HepG2 (cell line): Measurements from ENCODE around the gene CEP128. TPM values are rescaled to one million over a fixed set of nuclear protein-coding genes. Genes with fewer than 3 reads are reported as not detected.

Experiments used
- ARHGAP35 ChIP-seq: sonication (generic); formaldehyde crosslinking; IDR thresholded peaks from 2 replicates; pipeline ENCODE4 v1.9.0; 2022; ENCODE audit warnings: mild to moderate bottlenecking, inconsistent platforms, moderate library complexity, missing genetic modification reagents, borderline replicate concordance
- CC2D1A ChIP-seq: sonication (generic); formaldehyde crosslinking; IDR thresholded peaks from 2 replicates; pipeline ENCODE4 v1.8.1; 2023; ENCODE audit warnings: mild to moderate bottlenecking, missing genetic modification reagents
- DNMT3B ChIP-seq: conservative IDR thresholded peaks from 2 replicates; pipeline ENCODE4 v1.6.1; 2016; ENCODE audit warnings: missing biosample characterization, control low read depth
- EP300 ChIP-seq, 3 experiments: sonication (generic) in 1 of 3; formaldehyde crosslinking in 1 of 3; IDR thresholded peaks; 2 replicates each; pipeline versions ENCODE4 v1.5.1 to v1.6.1; 2011 to 2020; ENCODE audit warnings: low read depth in 2 of 3, low read length in 2 of 3, borderline replicate concordance in 1 of 3, improper control_type of control experiment in 1 of 3, mild to moderate bottlenecking in 1 of 3, missing genetic modification reagents in 1 of 3, moderate library complexity in 1 of 3
- ISX ChIP-seq: sonication (generic); formaldehyde crosslinking; conservative IDR thresholded peaks from 2 replicates; pipeline ENCODE4 v1.5.0; 2020; ENCODE audit warnings: missing genetic modification reagents
- REST ChIP-seq, 2 experiments: IDR thresholded peaks; 2 replicates each; pipeline ENCODE4 v1.6.1; 2011 to 2012; ENCODE audit warnings: low read length in 2 of 2, borderline replicate concordance in 1 of 2, low read depth in 1 of 2, mild to moderate bottlenecking in 1 of 2, moderate library complexity in 1 of 2
- ZBTB44 ChIP-seq: sonication (generic); formaldehyde crosslinking; IDR thresholded peaks from 2 replicates; pipeline ENCODE4 v1.4.0; 2020; ENCODE audit warnings: missing genetic modification reagents
- ZIK1 ChIP-seq: sonication (generic); formaldehyde crosslinking; IDR thresholded peaks from 2 replicates; pipeline ENCODE4 v1.5.0; 2020; ENCODE audit warnings: mild to moderate bottlenecking, low read depth, missing genetic modification reagents, borderline replicate concordance
- ZKSCAN8 ChIP-seq: IDR thresholded peaks from 2 replicates; pipeline ENCODE4 v1.6.1; 2016; ENCODE audit warnings: borderline replicate concordance, missing genetic modification reagents, missing compliant biosample characterization
- ZNF251 ChIP-seq: sonication (generic); formaldehyde crosslinking; IDR thresholded peaks from 2 replicates; pipeline ENCODE4 v1.9.0; 2021; ENCODE audit warnings: mild to moderate bottlenecking, missing genetic modification reagents
- ZNF44 ChIP-seq: sonication (generic); formaldehyde crosslinking; IDR thresholded peaks from 2 replicates; pipeline ENCODE4 v1.5.1; 2020; ENCODE audit warnings: mild to moderate bottlenecking, missing genetic modification reagents
- ZNF782 ChIP-seq: sonication (generic); formaldehyde crosslinking; IDR thresholded peaks from 2 replicates; pipeline ENCODE4 v1.4.0; 2020; ENCODE audit warnings: missing genetic modification reagents, mild to moderate bottlenecking, borderline replicate concordance
- polyA plus RNA-seq, 8 experiments: library from polyadenylated mRNA; depleted of rRNA in 3 of 8; stranded (reverse) in 7 of 8; unstranded in 1 of 8; fragments of >200 nt; fragmentation: Illumina TruSeq in 4 of 8; extraction: Trizol in 4 of 8; gene quantifications; 2 replicates each; pipeline versions ENCODE4 v1.2.1 to v1.2.3, GENCODE V29; 2011 to 2016; ENCODE audit warnings: low read depth in 4 of 8, missing spikeins in 1 of 8, mixed read lengths in 1 of 8; ENCODE audit not compliant: insufficient read depth in 1 of 8
- total RNA-seq, 5 experiments: library from RNA; depleted of rRNA; stranded (reverse); fragments of >200 nt; fragmentation: Illumina TruSeq; extraction: Trizol; gene quantifications; 2 replicates each; pipeline ENCODE4 v1.2.3, GENCODE V29; 2016; ENCODE audit warnings: low read depth in 1 of 5
- TF ChIP-seq, protein P1 (sequence below): sonication (generic); formaldehyde crosslinking; IDR thresholded peaks from 2 replicates; pipeline ENCODE4 v1.8.0; 2022; ENCODE audit warnings: missing genetic modification reagents, mild to moderate bottlenecking, borderline replicate concordance
- TF ChIP-seq, protein P2 (sequence below): IDR thresholded peaks from 2 replicates; pipeline ENCODE4 v1.6.1; 2016
- TF ChIP-seq, protein P3 (sequence below): sonication (generic); formaldehyde crosslinking; IDR thresholded peaks from 2 replicates; pipeline ENCODE4 v1.4.0; 2020; ENCODE audit warnings: mild to moderate bottlenecking, missing genetic modification reagents, borderline replicate concordance

Gene CEP128
- total and polyA plus RNA-seq, 2 of the 13 experiments (the other 11 are each of a cell fraction or from before 2014, with no cell fraction given) = 1.3 to 7.5 TPM

DNA sequence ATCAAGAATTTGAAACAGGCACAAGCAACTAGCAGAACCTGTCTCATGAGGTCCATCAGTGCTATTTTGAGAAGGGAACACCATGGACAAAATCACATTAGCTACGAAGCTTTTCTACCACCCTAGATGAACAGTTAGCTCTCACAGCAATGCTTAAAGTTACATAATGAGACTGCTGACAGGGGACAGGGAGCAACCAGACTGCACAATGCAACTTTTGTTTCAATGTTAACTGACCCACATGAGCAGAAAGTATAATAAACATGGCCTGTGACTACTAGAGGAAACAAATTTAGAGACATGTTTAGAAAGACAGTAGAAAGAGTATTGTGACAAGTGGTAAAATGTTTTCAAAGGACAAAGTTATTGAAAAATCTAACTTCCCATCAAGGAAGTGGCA lies 282.8 kb downstream of the CEP128 start (continued):
- TF ChIP-seq REST (IDR thresholded peaks at IDR 0.05; ENCODE audit: borderline replicate concordance in 1 of 2, low read depth in 1 of 2, low read length in 2 of 2) (no peak), ZNF44 (CRISPR knock-in tag) (no peak), ARHGAP35 (CRISPR knock-in tag) (no peak), DNMT3B (no peak), ZIK1 (no peak), ZBTB44 (CRISPR knock-in tag) (no peak), ZNF251 (CRISPR knock-in tag) (no peak), ZNF782 (CRISPR knock-in tag) (no peak), ISX (CRISPR knock-in tag) (no peak), ZKSCAN8 (CRISPR knock-in tag) (peak; percentile 41; the same call in 1 of the 2 replicates), EP300 (IDR thresholded peaks at IDR 0.05; ENCODE audit: low read depth in 2 of 2, low read length in 2 of 2) (peak in 1 of 2 experiments; percentile 63; a peak in 1 of 4 replicates), EP300 (CRISPR knock-in tag; IDR thresholded peaks at IDR 0.05; ENCODE audit: borderline replicate concordance) (no peak), CC2D1A (CRISPR knock-in tag) (no peak)
- TF ChIP-seq, protein P1, sequence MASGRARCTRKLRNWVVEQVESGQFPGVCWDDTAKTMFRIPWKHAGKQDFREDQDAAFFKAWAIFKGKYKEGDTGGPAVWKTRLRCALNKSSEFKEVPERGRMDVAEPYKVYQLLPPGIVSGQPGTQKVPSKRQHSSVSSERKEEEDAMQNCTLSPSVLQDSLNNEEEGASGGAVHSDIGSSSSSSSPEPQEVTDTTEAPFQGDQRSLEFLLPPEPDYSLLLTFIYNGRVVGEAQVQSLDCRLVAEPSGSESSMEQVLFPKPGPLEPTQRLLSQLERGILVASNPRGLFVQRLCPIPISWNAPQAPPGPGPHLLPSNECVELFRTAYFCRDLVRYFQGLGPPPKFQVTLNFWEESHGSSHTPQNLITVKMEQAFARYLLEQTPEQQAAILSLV (CRISPR knock-in tag) = no peak
- TF ChIP-seq, protein P2, sequence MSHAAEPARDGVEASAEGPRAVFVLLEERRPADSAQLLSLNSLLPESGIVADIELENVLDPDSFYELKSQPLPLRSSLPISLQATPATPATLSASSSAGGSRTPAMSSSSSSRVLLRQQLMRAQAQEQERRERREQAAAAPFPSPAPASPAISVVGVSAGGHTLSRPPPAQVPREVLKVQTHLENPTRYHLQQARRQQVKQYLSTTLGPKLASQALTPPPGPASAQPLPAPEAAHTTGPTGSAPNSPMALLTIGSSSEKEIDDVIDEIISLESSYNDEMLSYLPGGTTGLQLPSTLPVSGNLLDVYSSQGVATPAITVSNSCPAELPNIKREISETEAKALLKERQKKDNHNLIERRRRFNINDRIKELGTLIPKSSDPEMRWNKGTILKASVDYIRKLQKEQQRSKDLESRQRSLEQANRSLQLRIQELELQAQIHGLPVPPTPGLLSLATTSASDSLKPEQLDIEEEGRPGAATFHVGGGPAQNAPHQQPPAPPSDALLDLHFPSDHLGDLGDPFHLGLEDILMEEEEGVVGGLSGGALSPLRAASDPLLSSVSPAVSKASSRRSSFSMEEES (CRISPR knock-in tag) = peak; percentile 64; the same call in 1 of the 2 replicates
- TF ChIP-seq, protein P3, sequence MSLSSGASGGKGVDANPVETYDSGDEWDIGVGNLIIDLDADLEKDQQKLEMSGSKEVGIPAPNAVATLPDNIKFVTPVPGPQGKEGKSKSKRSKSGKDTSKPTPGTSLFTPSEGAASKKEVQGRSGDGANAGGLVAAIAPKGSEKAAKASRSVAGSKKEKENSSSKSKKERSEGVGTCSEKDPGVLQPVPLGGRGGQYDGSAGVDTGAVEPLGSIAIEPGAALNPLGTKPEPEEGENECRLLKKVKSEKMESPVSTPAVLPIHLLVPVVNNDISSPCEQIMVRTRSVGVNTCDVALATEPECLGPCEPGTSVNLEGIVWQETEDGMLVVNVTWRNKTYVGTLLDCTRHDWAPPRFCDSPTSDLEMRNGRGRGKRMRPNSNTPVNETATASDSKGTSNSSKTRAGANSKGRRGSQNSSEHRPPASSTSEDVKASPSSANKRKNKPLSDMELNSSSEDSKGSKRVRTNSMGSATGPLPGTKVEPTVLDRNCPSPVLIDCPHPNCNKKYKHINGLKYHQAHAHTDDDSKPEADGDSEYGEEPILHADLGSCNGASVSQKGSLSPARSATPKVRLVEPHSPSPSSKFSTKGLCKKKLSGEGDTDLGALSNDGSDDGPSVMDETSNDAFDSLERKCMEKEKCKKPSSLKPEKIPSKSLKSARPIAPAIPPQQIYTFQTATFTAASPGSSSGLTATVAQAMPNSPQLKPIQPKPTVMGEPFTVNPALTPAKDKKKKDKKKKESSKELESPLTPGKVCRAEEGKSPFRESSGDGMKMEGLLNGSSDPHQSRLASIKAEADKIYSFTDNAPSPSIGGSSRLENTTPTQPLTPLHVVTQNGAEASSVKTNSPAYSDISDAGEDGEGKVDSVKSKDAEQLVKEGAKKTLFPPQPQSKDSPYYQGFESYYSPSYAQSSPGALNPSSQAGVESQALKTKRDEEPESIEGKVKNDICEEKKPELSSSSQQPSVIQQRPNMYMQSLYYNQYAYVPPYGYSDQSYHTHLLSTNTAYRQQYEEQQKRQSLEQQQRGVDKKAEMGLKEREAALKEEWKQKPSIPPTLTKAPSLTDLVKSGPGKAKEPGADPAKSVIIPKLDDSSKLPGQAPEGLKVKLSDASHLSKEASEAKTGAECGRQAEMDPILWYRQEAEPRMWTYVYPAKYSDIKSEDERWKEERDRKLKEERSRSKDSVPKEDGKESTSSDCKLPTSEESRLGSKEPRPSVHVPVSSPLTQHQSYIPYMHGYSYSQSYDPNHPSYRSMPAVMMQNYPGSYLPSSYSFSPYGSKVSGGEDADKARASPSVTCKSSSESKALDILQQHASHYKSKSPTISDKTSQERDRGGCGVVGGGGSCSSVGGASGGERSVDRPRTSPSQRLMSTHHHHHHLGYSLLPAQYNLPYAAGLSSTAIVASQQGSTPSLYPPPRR (CRISPR knock-in tag) = 0 out of 2 replicates have a peak, but pooled peaks have one; percentile 20
